ENCODE data around the gene NOP14.
A peak's percentile ranks its signal among the peaks of the same experiment; 100 is the strongest.

- TF ChIP-seq CTCF (conservative IDR thresholded peaks at IDR 0.05; ENCODE audit: low read length) (peak; percentile 62), EZH2phosphoT487 (IDR thresholded peaks at IDR 0.05; ENCODE audit: borderline replicate concordance, low read depth, low read length) (no peak)
Measured at GRCh38 chr4:2961811-2962441, 1.3 kb downstream of the NOP14 start.

Measured in OCI-LY7 (cell line).